GM19372 (cell line): ENCODE measurements around the gene PCGF1.

Experiments
- ATAC-seq: cut with Tn5 transposase; IDR thresholded peaks from one replicate; pipeline ENCODE4 v1.9.1; 2021; ENCODE audit warnings: mild to moderate bottlenecking, low read depth, moderate library complexity; ENCODE audit not compliant: unreplicated experiment

Gene PCGF1

DNA sequence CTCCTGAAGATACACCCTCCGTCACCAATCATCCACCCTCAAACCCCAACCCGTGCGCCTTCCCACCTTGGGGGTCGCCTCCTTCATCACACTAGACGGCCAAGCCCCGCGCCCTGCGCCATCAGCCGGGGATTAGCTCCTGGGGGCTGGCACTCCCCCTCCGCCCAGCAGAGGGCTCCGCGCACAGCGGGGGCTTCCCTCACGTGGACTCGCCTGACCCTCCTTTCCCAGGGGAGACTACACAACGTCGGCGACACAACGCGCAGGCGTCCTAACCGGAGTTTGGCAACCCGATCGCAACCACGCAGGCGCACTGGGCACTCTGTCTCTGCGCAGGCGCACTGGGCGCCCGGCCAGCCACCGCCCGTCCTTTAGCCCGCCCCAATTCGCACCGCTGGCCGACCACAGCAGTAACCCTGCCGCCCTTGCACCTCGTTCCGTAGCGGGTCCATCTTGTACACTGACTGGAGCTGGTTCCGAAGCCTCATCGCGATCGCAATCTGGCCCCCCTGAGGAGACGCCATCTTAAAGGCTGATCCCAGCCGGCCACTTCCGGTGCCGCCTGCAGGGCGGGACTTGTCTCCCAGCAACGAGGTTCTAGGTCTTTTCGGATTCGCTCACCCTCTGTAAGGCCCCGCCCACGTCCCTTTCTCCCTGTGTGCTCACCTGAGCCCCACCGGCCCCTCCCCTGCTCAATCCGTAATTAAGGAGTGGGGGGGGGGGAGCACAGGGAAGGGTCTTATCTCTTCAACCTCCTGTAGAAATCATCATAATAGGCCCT lies at the start of gene PCGF1:
PCGF1 (minus strand) TSS at position 551 of the 781 bp plus-strand sequence; CDS start at position 524, 27 bp downstream.
- peak; percentile 91 for ATAC-seq

DNA sequence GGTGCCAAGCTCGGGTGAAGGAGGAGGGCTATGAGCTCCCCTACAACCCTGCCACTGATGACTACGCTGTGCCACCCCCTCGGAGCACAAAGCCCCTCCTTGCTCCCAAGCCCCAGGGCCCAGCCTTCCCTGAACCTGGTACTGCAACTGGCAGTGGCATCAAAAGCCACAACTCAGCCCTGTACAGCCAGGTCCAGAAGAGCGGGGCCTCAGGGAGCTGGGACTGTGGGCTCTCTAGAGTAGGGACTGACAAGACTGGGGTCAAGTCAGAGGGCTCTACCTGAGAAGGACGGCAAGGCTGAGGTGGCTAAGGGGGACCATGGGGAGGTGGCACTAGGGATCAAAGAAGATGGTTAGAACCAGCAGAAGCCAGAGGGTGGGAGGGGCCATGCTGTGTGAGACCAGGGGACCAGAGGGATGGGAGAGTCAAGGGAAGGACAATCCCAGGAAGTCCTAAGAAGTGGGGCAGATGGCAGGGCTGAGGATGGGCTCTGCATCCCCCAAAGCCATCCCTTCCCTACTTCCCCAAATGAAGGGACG lies 49.4 kb upstream of the PCGF1 start:
- no peak for ATAC-seq

DNA sequence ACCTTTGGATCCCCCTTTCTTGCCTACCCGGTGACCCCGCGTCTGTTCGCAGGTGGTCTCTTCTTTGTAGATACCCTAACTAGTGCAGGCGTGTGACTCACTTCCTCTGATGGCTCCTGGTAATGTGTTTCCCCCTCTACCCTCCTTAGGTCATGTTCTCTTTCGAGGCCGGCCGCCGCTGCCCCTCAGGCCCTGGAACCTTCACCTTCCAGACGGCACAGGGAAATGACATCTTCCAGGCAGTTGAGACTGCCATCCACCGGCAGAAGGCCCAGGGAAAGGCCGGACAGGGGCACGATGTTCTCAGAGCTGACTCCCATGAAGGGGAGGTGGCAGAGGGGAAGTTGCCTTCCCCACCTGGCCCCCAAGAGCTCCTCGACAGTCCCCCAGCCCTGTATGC lies 48.7 kb upstream of the PCGF1 start:
- ATAC-seq = no peak

DNA sequence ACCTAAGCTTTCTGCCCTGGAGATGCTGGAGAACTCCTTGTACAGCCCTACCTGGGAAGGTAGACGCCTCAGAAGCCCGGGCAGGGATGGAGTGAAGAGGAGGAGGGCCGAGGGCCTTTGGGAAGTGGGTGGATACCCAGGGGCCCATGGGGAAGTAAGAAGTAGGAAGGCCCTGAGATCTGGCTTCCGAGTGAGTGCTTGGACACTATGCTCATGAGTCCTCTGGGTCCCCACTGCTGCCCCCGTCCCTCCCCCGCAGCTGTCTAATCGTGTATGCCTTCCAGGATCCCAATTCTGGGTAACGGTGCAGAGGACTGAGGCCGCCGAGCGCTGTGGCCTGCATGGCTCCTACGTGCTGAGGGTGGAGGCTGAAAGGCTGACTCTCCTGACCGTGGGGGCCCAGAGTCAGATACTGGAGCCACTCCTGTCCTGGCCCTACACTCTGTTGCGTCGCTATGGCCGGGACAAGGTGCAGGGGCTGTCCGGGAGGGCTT lies 48.2 kb upstream of the PCGF1 start:
- ATAC-seq = no peak

DNA sequence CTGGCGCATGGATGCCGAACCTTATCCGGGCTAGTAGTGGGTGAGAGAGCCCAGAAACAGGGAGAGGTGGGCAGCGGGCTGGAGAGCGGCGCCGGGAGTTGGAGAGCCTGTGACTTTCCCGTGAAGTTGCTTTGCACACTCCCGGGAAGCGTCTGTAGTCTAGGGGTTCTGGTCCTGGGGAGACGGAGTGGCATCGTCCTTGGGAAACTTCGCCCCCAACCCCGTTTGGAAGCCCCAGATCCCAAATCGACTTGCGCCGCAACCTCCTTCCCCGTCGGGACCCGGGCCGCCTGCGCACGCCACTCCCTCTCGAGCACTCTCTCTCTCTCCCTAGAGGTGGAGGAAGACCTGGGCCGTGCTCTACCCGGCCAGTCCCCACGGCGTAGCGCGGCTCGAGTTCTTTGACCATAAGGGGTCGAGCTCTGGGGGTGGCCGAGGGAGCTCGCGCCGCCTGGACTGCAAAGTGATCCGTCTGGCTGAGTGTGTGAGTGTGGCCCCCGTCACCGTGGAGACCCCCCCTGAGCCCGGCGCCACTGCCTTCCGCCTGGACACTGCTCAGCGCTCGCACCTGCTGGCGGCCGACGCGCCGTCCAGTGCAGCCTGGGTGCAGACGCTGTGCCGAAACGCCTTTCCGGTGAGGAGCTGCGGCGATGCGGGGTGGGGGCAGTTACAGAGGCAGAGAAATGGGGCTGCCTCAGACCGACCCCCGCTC lies 47.5 kb upstream of the PCGF1 start:
- ATAC-seq = peak; percentile 61

DNA sequence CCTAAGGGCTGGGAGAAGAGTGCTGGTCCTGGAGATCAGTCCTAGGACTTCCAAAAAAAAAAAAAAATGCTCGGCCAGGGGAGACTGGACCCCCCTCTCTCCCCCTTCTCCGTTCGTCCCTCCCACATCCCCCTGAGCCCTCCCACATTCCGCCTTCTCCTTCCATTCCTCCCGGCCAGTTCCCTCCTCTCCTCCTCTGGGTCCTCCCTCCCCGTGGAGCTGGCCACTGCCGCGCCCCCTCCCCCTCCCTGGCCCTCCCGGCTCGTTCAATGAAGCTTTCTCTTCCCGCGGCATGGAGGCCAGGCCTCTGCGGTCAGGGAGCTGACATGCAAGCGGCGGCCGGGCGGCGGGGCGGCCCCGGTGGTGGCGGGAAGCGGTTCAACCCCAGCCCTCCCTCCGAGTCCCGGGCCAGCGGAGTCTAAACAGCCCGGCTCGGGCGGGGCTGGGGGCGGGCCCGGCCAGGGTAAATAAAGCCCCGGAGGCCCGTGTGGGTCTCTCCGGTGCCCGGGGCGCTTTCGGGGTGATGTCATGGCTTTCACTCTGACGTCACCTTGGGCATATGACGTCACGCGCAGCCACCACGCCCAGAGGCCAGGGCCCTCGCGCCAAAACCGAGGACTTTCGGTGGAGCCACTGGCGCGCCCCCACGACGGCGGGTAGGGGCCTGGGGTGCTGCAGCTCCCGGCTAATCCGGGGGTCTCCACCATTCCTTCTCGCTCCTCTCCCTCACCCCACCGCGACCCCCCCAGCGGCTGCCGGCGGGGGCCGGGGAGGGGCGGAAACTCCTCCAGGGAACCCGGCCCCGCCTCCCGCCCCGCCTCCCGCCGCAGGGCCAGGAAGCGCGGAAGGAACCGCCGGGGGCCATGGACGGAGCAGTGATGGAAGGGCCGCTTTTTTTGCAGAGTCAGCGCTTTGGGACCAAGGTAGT lies 46.7 kb upstream of the PCGF1 start, which contains the start of the genes DOK1 and LOXL3:
DOK1 (plus strand) TSS at position 829 of the 928 bp plus-strand sequence; CDS start at position 864, 35 bp downstream.
LOXL3 (minus strand) TSS at position 51 of the 928 bp plus-strand sequence. CDS start 1,308 bp downstream, outside the sequence.
- ATAC-seq = peak; percentile 60

DNA sequence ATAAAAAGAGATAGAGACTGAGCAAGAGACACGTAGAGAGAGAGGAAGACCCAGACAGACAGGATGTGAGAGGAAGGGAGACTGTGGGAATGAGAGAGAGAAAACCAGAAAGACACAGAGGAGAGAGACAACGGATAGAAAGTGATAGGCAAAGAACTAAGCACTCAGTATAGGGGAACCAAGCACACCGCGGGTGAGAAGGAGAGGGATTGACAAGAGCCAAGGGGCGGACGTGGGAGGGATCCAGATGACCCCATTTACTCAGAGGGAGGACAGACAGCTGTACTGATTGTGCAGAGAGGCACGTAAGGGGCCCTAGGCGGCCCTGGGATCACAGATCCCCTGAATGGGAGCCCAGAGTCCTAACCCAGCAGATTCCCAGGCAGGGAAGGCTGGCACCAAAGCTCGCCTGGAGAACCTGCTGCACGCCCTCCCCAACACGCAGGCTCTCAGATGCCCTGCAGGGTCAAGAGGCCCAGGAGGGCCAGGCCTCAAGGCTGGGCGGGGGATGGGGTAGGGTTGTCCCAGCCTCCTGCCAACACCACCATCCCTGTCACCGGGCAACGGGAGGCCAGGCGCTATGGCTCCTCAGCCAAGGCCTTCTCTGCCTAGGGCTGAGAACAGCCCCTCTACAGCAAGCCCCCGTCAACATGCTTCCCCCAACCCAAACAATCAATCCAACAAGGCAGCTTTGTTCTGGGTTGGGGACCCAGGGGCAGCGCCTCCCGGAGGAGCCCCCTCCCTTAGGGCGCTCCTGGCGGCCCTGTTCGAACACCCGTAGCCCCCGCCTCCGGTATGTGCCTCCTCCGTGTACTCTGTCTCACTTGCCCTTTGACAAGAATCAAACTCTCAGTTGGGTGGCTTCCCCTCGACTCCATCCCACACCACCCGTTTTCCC lies 45.7 kb upstream of the PCGF1 start:
- ATAC-seq = no peak

DNA sequence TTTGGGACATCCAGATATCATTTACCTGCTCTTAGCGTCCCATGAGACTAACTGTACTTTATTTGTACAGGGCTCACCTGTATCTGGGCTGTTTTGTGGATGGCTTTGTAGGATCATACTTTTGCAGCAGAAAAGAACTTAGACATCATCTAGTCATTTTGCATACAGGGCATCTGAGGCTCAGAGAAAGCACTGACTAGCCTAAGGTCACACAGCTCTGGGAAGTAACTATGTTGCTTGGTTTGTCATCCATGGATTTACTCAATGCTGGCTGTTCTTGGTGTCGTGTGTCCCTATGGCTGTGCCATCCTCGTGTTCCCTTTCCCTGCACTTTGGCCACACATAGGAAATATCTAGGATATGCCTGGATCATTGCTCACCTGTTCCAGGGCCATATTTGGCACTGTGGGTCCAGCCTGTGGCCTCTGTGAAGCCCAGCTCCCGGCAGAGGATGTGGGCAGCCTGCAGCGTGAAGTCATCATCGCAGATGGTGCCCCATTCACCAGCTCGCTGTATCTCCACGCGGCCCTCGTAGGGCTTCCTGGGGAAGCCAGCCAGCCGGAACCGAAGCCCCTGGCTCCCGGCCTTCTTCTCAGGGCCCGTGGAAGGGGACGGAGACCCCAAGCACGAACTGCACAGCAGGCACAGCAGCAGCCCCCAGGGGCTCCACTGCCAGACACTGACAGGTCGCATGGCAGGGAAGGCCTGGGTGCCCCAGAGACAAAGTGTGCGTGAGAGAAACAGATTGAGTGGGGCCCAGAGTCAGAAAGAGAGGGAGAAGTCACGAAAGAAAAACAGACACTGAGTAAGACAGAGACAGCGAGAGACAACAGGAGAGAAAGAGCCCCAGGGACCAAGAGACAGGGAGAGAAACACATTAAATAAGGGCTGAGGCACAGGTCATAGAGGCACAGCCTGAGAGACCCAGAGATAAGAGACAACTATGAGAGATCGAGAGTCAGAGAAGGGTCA lies 44.7 kb upstream of the PCGF1 start:
- ATAC-seq = no peak

DNA sequence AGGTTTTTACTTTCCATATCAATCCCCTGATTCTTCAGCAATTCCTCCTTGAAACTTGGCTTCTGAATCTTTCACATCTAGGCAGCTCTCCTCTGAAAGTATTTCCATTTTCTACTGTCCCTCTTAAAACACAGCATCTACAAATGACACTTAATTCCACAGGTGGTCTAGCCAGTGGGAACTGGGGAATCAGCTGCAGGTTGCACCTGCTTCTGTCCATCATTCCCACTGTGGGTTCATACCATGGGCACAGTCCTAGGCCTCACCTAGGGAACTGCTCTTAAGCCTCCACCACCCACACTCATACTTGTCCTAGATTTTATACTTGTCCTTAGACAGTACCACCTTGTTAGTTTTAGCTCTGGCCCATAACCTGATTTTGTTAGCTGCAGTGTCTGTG lies 44.0 kb upstream of the PCGF1 start:
- no peak for ATAC-seq

DNA sequence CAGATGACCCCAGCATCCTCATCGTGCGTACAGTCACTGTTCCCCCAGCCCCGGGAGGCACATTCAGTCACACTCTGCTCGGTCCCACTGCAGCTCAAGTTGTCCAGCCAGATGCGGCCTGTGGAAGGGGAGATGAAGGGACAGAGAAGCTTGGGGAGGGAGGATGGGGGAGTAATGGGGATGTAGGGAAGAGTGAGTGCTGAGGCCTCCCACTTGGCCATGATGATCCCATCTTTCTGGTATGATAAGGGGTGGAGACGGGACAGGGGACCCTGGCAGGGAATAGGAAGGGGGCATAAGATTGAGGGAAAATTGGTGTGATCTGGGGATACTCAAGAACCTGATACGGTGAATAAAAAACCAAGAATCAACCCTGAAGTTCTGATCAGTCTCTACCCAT lies 42.7 kb upstream of the PCGF1 start:
- ATAC-seq = no peak

DNA sequence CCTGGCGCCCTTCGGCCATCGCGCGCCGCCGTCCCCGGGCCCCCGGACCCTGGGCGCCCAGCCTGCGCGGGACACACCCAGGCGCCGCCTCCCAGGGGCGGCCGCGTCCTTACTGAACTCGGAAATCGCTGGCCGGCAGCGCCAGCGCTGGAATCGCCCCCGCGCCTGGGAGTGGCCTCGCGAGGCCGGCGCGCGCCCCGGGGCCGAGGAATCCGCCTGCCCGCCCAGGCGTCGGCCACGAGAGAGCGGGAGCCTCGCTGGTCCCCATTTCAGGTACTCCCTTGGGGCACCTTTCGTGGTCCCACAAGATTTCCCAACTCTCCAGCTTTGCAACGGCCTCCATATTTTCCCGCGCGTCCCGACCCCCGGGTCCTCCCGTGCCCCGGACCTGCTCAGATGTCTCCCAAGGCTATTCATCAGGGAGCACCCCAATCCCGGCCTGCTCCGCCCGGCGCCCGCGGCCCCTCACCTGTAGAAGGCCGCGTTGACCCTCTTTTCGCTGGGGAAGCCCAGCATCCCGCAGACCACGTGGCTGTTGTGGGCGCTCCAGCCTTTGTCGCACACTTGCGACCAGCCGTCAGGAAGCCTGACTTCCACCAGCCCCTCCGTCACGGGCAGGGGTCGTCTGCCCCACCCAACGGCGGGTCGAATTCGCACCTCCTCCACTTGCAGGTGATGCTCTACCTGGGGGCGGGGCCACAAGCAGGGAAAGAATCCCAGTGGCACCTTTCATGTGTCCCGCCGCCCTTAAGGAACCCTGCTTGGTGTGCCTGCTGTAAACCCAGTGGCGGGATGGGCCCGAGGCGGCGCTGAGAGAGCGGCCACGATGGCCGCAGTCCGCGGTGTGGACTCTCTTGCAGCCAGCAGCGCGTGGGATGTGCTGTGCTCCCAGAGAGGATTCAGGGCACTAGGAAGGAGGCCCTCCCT lies 41.7 kb upstream of the PCGF1 start:
- ATAC-seq = peak; percentile 57

DNA sequence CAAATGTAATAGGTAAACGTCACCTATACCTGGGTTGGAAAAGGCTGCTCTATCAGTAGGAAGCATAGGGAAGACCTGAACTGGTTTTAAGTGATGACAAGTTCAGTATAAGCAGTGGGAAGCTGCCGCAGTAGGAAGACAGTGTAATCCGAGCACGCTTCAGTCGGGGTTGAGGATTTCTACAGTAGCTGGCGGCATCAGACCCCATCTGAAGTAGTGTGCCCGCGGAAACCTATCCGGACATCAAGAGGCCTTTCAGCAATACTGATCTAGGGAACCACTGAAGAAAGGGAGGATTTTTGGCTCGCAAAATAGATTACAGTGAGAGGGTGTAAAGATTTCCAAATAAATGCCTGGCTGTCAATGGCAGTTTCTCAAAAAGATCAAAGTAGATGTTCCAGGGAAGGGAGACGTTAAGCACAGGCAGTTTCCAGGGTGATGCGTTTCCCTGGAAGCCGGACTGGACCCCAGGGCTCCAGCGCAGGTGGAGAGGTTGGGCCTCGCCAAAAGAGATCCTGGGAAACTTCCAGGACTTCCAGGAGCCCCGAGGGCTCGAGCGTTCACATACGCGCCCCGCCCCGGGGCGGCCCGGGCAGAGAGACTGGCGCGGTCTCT lies 40.9 kb upstream of the PCGF1 start:
- ATAC-seq = no peak

DNA sequence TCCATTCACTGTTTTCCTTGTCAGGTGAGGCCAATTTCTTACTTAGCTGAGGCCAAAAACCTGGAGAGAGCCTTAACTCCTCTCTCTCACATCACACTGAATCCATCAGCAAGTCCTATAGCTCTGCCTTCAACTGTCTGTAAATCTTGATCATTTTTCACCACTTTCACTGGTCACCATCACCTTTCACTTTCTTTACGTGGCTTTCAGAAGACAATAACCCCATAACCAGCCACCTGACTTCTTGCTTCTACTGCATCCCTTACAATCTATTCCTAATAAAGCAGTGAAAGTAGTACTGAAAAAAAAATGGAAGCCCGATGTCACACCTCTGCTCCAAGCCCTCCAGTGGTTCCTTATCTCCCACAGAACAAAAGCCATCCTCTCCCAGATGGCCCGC lies 38.5 kb upstream of the PCGF1 start:
- no peak for ATAC-seq

DNA sequence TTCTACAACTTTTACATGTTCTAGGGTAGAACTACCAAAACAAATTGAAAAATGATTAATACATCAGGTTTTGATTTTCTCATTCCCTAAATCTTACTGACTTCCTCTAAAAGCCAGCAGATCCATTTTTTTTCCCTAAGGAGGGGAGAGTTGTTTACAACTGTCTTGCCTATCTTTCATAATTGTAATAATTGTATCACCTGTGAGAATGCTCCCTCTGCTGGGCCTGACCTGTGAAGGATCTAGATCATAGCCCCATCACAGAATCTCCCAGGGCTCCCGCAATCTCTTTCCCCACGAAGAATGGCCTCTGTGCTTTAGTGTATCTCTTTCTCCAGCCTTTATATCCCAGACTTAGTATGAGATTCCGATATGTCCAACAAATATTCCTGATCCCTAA lies 37.1 kb upstream of the PCGF1 start:
- no peak for ATAC-seq

DNA sequence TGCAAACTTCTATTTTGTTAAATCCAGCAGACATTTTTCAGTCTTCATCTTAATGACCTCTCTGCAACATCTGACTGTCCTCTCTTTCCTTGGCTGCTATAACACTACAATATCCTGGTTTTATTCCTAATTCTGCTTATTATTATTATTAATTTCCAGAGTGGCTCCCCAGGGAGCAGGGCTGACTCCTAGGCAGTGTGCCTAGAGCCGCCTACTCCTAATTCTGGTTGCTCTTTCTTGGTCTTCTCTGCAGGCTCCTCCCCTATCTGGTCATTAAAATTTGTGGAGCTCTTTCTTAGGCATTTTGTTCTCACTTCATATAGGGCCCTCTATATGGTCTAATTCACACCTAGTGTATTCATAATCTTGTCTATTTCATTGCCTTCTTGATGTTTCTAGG lies 35.5 kb upstream of the PCGF1 start:
- ATAC-seq = no peak

DNA sequence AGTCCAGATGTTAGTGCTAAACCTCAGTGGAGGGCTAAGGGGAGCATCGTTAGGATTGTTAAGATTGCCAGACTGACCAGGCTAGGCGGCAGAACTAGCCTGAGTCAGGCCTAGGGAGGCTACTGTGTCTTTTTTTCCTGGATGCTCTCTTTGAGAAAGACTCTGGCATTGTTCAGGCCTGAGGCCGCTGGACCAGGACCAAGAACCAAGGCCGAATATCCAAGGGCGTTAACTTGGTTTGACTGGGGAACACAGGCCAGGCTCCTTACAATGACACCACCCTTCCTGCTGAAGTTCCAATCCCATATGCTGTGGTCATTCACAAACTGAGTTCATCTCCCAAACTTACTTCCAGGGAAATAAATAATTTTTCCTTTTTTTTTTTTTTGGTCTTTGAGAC lies 32.8 kb upstream of the PCGF1 start:
- no peak for ATAC-seq
